Fibroblast of lung (primary cell): Measurements from ENCODE around the gene LBH.

ENCODE experiments used
- CTCF ChIP-seq, 2 donors: IDR thresholded peaks in 1 of 2; conservative IDR thresholded peaks in 1 of 2; 1 replicate in 1 of 2; 2 replicates in 1 of 2; pipeline ENCODE4 v1.5.1; 2011 to 2012; ENCODE audit warnings: low read length in 2 of 2, control low read depth in 1 of 2, inconsistent platforms in 1 of 2, low read depth in 1 of 2, mild to moderate bottlenecking in 1 of 2
- EZH2 ChIP-seq: IDR thresholded peaks from 2 replicates; pipeline ENCODE4 v1.5.1; 2012; ENCODE audit warnings: low read length, control low read depth, mild to moderate bottlenecking; ENCODE audit errors: missing control alignments

- no peak for TF ChIP-seq CTCF (conservative IDR thresholded peaks at IDR 0.05 in 1 of 2, IDR thresholded peaks at IDR 0.05 in 1 of 2; ENCODE audit: low read depth in 1 of 2, low read length in 2 of 2)
- no peak for TF ChIP-seq EZH2
Observed at GRCh38 chr2:30259827-30260679, 28.7 kb downstream of the LBH start.
